ENCODE measurements around the gene CKS1B.
"Not testable (repeated sequence)": the region's sequence is repeated elsewhere in the genome, so short reads cannot be mapped to it uniquely, and the experiment has no call there.

Gene CKS1B

DNA sequence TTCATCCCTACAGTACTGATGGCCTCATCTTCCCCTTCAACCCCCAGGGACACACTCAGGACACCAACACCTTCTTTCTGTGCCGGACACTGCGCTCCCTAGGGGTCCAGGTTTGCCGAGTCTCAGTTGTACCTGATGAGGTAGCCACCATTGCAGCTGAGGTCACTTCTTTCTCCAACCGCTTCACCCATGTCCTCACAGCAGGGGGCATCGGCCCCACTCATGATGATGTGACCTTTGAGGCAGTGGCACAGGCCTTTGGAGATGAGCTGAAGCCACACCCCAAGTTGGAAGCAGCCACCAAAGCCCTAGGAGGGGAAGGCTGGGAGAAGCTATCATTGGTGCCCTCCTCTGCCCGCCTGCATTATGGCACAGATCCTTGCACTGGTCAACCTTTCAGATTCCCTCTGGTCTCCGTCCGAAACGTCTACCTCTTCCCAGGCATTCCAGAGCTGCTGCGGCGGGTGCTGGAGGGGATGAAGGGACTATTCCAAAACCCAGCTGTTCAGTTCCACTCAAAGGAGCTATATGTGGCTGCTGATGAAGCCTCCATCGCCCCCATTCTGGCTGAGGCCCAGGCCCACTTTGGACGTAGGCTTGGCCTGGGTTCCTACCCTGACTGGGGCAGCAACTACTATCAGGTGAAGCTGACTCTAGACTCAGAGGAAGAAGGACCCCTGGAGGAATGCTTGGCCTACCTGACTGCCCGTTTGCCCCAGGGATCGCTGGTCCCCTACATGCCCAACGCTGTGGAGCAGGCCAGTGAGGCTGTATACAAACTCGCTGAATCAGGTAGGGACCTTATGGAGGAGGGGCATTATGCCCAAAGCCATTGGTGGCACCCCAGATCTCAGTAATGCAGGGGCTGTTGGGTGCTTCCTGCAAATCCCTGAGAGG lies 13.8 kb downstream of the CKS1B start:
- DNase-seq, result no peak

DNA sequence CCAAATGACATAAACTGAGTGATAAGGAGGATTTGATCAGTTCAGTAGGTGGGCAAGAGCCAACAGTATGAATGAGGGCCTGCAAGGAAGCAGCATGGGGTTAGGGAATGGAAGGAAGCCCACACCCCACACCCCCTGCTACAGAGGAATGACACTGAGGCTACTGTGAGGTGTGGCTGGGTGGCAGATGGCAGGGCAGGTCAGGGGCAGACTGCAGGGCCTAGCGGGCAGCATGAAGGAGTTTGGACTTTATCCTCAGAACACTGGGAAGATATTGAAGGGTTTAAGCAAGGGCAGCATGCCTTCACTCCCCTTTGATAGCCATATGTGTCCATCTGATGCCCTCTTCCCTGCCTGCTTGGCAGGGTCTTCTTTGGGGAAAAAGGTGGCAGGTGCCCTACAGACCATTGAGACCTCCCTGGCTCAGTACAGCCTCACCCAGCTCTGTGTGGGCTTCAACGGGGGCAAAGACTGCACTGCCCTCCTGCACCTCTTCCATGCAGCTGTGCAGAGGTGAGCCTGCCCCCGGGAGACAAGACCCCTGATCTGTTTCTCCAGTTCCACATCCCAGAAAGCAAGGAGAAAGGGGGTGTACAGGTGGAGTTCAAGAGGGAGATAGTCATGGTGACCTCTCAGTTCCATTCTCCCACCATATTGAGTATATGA lies 14.8 kb downstream of the CKS1B start:
- no peak for DNase-seq

GRCh38 chr1:154990276-154990675 lies 15.8 kb downstream of the CKS1B start:
- no peak for DNase-seq

DNA sequence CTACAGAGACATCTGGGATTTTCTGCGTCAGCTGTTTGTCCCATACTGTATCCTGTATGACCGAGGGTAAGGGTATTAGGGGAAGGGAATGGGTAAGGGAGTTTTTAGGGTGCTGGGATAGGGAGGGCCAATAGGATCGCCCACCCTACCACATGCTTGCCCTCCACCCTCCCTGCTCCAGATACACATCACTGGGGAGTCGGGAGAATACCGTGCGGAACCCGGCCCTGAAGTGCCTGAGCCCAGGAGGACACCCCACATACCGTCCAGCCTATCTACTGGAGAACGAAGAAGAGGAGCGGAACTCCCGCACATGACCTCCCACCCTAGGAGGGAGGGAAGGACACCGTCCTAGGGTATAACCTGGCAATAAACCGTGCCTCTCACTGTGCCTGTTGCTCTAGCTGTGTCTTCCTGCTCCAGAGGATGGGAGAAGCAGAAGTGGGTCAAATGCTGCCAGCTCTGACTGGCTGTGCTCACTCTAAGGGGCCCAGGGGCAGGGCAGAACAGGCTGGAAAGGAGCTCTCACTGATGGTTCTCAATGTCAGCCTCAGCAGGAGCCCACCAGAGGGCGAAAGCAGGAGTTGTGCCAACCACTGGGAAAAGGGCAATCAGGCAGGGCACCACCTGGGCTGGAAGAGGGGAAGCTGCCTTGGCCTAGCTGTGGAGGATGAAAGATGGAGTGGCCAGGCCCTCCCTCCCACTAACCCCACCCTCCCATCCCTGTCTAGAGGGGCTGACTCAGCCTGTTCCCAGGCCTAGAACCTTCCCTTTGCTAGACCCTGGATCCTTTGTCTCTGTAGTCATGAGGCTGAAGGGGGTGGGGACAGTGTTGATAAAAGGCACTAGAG lies 18.5 kb downstream of the CKS1B start:
- DNase-seq, result peak; percentile 36

DNA sequence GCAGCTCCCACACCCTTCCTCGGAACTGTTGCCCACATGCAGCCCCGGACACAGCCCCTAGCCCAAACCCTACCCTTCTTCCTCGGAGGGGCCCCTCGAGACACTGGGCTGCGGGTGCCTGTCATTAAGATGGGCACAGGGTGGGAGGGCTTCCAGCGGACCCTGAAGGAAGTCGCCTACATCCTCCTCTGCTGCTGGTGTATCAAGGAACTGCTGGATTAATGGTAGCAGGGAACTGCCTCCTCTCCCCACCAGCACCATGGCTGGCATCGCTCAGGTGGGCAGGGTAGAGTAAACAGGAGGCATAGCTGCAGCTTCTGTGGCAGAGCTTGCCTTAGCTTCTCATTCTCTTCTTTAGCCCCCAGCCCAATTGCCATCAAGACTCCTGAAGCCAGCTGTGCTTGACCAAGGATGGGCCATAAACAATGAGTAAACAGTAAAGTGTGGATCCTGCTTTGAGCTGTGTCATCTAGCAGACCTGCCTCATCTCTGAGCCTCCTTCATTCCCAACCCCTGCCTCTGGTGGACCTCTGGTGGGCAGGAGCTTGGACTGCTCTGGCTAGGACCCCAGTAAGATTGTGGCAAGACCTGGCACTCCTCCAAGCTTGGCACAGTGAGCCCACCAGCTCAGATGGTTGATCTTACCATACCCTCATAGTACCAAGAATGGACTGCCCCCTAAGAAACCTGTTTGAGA lies 19.2 kb downstream of the CKS1B start, which contains the start of gene LENEP:
TSS of gene LENEP (plus strand) at position 15 of the 697 bp plus-strand sequence. CDS start at position 37, 22 bp downstream.
- no peak for DNase-seq

GRCh38 chr1:154994269-154994587 lies 19.7 kb downstream of the CKS1B start:
- DNase-seq, result no peak

GRCh38 chr1:154994591-154994990 lies 20.1 kb downstream of the CKS1B start:
- no peak for DNase-seq

GRCh38 chr1:154995301-154995983 lies 21.0 kb downstream of the CKS1B start:
- not testable (repeated sequence) for DNase-seq

DNA sequence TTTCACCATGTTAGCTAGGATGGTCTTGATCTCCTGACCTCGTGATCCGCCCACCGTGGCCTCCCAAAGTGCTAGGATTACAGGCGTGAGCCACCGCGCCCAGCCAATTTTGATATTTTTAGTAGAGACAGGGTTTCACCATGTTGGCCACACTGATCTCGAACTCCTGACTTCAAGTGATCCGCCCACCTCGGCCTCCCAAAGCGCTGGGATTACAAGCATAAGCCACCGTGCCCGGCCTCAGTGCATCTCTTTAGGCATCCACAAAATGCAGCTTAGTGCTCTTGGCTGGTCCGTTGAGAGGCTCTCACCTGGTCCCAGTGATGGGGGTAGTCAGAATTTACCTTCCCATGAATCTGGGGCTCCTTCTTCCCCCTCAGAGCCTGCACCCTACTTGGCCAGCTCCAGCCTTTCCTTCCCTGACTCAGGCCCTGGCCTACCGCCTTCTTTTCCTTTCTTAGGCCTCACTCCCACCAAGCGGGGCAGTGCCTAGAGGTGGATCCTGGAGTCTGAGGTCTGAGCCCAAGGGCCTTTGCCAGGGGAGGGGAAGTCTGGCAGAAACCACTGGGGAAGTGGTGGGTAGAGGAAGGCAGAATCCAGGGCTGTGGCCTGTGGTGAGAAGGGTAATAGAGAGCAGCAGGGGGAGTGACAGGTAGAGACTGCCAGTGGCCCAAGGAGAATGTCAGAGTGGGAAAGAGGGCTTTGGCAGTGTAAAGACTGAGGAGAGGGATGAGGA lies 22.7 kb downstream of the CKS1B start:
- no peak for DNase-seq

GRCh38 chr1:154998201-154998780 lies 23.8 kb downstream of the CKS1B start:
- no peak for DNase-seq

- DNase-seq, result peak; percentile 27
Observed at GRCh38 chr1:154998818-154999570, 24.5 kb downstream of the CKS1B start.

GRCh38 chr1:154999571-155000410 lies 25.3 kb downstream of the CKS1B start:
- no peak for DNase-seq

GRCh38 chr1:155000411-155000725 lies 25.9 kb downstream of the CKS1B start:
- DNase-seq, result no peak

DNA sequence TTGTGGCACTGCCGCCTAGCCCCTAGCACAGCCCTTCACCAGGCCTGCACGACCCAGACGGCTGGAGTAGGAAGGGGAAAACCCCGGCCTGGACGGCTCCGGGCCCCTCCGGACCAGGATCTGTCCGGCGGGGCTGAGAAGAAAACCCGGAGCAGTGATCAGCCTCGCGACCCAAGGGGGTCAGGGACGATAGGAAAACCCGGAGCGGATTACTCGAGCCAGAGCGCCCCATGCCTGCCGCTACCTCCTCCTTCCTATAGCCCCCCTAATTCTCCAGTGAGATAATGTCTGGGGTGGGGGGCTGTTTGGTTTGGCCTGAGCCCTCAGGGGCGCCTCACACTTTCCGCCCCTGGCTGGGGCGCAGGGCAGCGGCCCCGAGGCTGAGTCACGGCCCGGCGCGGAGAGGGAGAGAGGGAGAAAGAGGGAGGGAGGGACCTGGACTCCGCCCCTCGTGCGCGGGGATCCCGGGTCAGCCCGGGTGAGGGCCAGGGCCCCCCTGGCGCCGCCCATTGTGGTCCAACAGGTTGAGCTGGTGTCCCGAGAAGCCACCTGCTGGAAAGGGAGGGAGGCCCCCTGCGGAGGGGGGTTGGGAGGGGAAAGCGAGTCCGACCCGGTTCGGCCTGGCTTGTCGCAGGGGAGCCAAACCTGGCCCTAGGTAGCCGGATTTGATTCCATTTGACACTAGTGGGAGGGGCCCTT lies 26.4 kb downstream of the CKS1B start:
- peak; percentile 79 for DNase-seq

- DNase-seq, result no peak
Observed at GRCh38 chr1:155001425-155001674, 26.9 kb downstream of the CKS1B start.

- DNase-seq, result peak; percentile 99
Observed at GRCh38 chr1:155001675-155002463, 27.4 kb downstream of the CKS1B start.

DNA sequence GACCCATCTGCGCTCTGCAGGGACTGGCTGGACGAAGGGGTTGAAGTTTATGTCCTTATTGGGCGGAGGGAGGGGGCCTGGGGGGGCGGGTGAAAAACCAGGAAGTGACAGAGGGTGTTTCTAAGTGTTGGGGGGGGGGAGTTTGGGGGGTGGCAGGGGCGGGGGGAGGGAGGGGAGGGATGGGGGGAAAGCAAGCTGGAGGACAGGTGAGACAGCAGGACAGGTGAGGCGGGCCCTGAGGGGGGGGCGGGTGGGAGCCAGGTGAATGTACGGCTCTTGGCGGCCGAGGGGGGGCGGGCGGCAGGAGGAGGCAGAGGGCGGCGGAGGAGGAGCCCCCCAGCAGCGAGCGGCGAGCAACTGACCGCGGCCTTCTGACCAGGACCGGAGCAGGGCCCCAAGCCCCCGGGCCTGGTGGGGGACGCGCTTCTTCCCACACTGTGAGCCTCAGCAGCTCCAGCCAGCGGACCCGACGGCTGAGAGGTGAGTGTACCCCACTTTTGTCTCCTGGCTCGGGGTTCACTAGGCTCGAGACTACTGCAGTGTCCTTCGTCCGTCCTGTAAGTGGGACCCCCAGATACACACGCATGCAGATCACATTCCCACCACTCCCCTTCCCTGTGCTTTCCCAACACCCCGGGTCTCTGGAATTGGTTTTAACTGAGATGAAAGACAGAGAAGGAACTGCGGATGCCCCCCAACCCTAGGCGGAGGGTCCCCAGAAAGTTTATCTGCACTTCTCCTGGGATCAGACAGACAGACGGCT lies 28.2 kb downstream of the CKS1B start, which contains the start of gene ZBTB7B:
TSS of gene ZBTB7B (plus strand) at position 339 of the 763 bp plus-strand sequence. CDS start 11,859 bp downstream, outside the sequence.
- DNase-seq, result peak; percentile 54
